ENCODE measurements around the gene IWS1. TPM values are rescaled to one million over a fixed set of nuclear protein-coding genes. Genes with fewer than 3 reads are reported as not detected.
"Not testable (repeated sequence)": the region's sequence is repeated elsewhere in the genome, so short reads cannot be mapped to it uniquely, and the experiment has no call there.

IWS1 gene
- total RNA-seq, 2 experiments from 2014 or later: 24.9 to 26.0 TPM

DNA sequence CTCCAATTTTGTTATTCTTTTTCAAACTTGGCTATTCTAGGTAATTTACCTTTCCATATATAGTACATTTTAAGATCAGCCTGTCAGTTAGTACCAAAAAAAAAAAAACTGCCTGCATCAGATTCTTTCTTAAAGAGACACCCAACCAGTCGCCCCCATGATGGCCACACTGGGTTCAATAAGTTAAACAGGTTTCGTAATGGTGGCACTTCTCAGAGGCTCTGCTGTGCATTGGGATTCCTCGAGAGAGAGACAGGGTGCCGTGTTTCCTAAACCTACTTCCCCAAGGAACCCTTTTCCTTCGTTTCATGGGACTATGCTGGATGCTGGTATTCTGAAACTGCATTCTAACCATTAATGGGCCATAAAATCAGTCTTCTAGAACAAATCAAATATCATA is 46.6 kb upstream of the IWS1 start:
- ATAC-seq (ENCODE audit: poor library complexity) (no peak), DNase-seq (no peak)
- Mint-ChIP-seq H3K27me3 (no peaks in the 10 kb centered on the region), H3K9me3 (no peaks in the 10 kb centered on the region), H3K36me3 (ENCODE audit: low read depth) (no peaks in the 10 kb centered on the region), H3K27ac (no peak overlapping the region), H3K4me1 (ENCODE audit: low read depth) (peaks cover 15% of the 10 kb centered on the region), H3K4me3 (no peak overlapping the region)
- Histone ChIP-seq H3K9me3 (ENCODE audit: control insufficient read depth in 1 of 2, insufficient read depth in 1 of 2, low read length in 2 of 2) (no peaks in the 10 kb centered on the region), H3K27ac (ENCODE audit: low read depth in 1 of 2, low read length in 2 of 2) (no peak overlapping the region), H3K4me1 (ENCODE audit: insufficient read depth, low read length) (peaks cover 2% of the 10 kb centered on the region), H3K4me3 (ENCODE audit: low read length) (no peak overlapping the region), H3K27me3 (ENCODE audit: control insufficient read depth in 1 of 2, insufficient read depth in 2 of 2, low read length in 2 of 2) (no peaks in the 10 kb centered on the region), H3K36me3 (ENCODE audit: insufficient read depth, low read length) (no peaks in the 10 kb centered on the region)
- ChIA-PET CTCF (no interaction called here), POLR2A (no interaction called here)
- intact Hi-C loops (cut with DNase I, micrococcal nuclease): no loop called here
- TF ChIP-seq, protein P1, sequence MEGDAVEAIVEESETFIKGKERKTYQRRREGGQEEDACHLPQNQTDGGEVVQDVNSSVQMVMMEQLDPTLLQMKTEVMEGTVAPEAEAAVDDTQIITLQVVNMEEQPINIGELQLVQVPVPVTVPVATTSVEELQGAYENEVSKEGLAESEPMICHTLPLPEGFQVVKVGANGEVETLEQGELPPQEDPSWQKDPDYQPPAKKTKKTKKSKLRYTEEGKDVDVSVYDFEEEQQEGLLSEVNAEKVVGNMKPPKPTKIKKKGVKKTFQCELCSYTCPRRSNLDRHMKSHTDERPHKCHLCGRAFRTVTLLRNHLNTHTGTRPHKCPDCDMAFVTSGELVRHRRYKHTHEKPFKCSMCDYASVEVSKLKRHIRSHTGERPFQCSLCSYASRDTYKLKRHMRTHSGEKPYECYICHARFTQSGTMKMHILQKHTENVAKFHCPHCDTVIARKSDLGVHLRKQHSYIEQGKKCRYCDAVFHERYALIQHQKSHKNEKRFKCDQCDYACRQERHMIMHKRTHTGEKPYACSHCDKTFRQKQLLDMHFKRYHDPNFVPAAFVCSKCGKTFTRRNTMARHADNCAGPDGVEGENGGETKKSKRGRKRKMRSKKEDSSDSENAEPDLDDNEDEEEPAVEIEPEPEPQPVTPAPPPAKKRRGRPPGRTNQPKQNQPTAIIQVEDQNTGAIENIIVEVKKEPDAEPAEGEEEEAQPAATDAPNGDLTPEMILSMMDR (IDR thresholded peaks at IDR 0.05): no peak

DNA sequence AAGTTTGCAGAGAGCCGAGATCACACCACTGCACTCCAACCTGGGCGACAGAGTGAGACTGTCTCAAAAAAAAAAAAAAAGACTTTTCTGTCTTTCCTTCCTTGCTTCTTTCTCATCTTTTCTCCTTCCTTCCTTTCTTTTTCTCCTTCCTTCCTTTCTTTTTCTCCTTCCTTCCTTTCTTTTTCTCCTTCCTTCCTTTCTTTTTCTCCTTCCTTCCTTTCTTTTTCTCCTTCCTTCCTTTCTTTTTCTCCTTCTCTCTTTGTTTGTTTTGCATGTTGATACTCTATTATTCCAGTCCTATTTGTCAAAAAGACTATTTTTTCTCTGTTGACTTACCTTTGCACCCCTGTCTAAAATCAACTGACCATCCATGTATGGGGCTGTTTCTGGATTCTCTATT is 46.1 kb upstream of the IWS1 start:
- H3K27ac ChIP-seq (ENCODE audit: low read depth in 1 of 2, low read length in 2 of 2); H3K4me3 Mint-ChIP-seq; DNase-seq; intact Hi-C loops (cut with DNase I, micrococcal nuclease); H3K4me3 ChIP-seq (ENCODE audit: low read length); H3K9me3 ChIP-seq (ENCODE audit: control insufficient read depth in 1 of 2, insufficient read depth in 1 of 2, low read length in 2 of 2); H3K36me3 ChIP-seq (ENCODE audit: insufficient read depth, low read length); POLR2A ChIA-PET; H3K27me3 Mint-ChIP-seq; H3K4me1 ChIP-seq (ENCODE audit: insufficient read depth, low read length); H3K36me3 Mint-ChIP-seq (ENCODE audit: low read depth); H3K27me3 ChIP-seq (ENCODE audit: control insufficient read depth in 1 of 2, insufficient read depth in 2 of 2, low read length in 2 of 2); ATAC-seq (ENCODE audit: poor library complexity); H3K27ac Mint-ChIP-seq; H3K9me3 Mint-ChIP-seq; CTCF ChIA-PET: not testable (repeated sequence)
- H3K4me1 Mint-ChIP-seq (ENCODE audit: low read depth): peaks cover 15% of the 10 kb centered on the region

DNA sequence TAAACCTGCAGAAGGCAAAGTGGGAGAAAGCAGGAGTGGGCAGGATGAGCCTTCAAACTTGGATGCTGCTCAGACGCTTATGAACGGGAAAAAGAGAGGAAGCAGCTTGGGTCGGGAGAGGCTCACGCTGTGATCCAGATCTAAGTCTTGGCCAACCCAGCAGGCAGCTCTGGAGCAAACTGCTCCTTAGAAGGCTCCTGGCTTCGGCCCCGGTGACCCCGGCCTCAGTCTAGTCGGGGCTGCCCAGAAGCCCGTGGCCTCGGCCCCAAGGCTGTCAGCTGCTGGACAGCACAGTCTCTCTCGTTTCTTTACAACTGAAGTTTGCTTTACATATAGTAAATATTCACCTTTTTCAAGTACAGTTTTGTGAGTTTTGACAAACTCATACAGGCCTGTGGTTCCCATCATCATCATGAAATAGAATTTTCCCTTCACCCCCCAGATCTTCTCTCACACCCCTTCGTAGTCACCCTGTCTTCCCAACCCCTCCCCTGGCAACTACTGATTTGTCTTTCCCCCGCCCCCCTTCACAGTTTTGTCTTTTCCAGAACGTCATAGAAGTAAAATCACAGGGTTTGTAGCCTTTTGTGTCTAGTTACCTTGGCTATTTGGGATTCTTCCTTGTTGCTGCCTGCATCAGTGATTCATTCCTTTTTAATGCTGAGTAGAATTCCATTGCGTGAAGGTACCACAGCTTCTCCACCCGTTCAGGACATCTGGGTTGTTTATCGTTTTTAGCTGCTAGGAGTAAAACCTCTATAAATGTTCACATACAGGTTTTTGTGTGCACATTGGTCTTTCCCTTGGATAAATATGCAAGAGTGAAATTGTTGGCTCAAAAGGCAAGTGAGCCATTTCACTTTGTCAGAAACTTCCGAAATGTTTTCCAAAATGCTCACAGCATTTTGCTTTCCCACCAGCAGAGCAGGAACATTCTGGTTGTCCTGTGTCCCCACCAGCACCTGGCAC is 44.3 kb upstream of the IWS1 start:
- no peak for DNase-seq
- ChIA-PET POLR2A (no interaction called here), CTCF (no interaction called here)
- no peaks in the 10 kb centered on the region for H3K9me3 ChIP-seq (ENCODE audit: control insufficient read depth in 1 of 2, insufficient read depth in 1 of 2, low read length in 2 of 2)
- Mint-ChIP-seq H3K27me3 (no peaks in the 10 kb centered on the region), H3K36me3 (ENCODE audit: low read depth) (no peaks in the 10 kb centered on the region), H3K9me3 (no peaks in the 10 kb centered on the region), H3K27ac (no peak overlapping the region), H3K4me3 (no peak overlapping the region), H3K4me1 (ENCODE audit: low read depth) (peaks cover 8% of the 10 kb centered on the region)
- H3K27me3 ChIP-seq (ENCODE audit: control insufficient read depth in 1 of 2, insufficient read depth in 2 of 2, low read length in 2 of 2): no peaks in the 10 kb centered on the region
- no peak overlapping the region for H3K27ac ChIP-seq (ENCODE audit: low read depth in 1 of 2, low read length in 2 of 2)
- no peaks in the 10 kb centered on the region for H3K36me3 ChIP-seq (ENCODE audit: insufficient read depth, low read length)
- ATAC-seq (ENCODE audit: poor library complexity): no peak
- H3K4me3 ChIP-seq (ENCODE audit: low read length): no peak overlapping the region
- intact Hi-C loops (cut with DNase I, micrococcal nuclease): no loop called here
- peaks cover under 1% of the 10 kb centered on the region for H3K4me1 ChIP-seq (ENCODE audit: insufficient read depth, low read length)
- TF ChIP-seq, protein P1 (IDR thresholded peaks at IDR 0.05): no peak

Measured in CD4-positive, alpha-beta T cell (primary cell).